Stimulated activated CD4-positive, alpha-beta T cell treated with anti-CD3 and anti-CD28 coated beads, Interleukin-2, amount 100 ng/mL, for 4 hours (primary cell): Measurements from ENCODE around the gene CADPS2.
"Not testable (repeated sequence)": the region's sequence is repeated elsewhere in the genome, so short reads cannot be mapped to it uniquely, and the experiment has no call there.

Experiments used
- DNase-seq: peaks from one replicate; pipeline ENCODE4 v3.0.0-alpha.2; 2020; ENCODE audit warnings: low read depth

CADPS2 gene

DNA sequence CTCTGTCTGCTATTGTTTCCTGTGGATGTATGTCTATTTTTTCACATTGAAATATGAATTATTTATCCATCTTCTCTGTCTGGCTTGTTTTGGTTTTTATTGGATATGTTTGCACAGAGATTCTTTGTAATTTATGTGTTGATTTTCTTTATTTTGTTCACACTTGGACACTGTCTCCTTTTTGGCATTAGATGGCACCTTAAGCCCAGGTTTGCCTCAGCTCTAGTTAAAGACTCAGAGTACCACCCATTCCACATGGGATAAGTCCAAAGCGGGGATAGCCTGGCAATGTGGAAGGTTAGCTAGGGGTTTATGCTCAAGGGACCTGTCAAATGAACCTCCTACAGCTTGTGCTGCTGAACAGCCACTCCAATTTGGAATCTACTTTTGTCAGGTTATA is 595.8 kb downstream of the CADPS2 start:
- DNase-seq = no peak

DNA sequence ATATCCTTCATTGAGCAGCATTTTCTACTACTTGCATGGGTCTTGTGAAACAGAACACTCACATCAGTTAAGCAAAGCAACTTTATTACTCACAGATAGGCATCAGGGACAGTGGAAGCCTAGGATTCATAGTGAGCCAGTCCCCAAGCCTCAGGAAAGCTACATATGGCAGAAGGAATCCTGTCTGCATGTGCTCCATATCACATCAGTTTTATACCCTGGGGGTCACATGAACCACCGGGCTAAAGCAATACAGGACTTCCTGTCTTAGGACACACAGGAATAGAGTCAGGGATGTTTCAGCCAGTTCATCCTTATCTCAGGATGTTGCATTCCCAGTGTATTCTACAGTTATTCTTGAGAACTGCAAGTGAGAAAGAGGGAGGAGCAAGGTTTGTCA is 596.8 kb downstream of the CADPS2 start:
- no peak for DNase-seq

DNA sequence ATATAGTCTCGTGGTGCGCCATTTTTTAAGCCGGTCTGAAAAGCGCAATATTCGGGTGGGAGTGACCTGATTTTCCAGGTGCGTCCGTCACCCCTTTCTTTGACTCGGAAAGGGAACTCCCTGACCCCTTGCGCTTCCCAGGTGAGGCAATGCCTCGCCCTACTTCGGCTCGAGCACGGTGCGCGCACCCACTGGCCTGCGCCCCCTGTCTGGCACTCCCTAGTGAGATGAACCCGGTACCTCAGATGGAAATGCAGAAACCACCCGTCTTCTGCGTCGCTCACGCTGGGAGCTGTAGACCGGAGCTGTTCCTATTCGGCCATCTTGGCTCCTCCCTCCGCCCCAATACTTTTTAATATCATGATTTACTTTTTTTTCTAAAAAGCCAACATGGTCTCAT is 601.7 kb downstream of the CADPS2 start:
- not testable (repeated sequence) for DNase-seq

- no peak for DNase-seq
Measured at GRCh38 chr7:122273117-122273516, 613.1 kb downstream of the CADPS2 start.

GRCh38 chr7:122269241-122269640 is 617.0 kb downstream of the CADPS2 start:
- no peak for DNase-seq
